Measurements from ENCODE around the gene PAPOLA. TPM values are rescaled to one million over a fixed set of nuclear protein-coding genes. Genes with fewer than 3 reads are reported as not detected.

PAPOLA gene
- total and polyA plus RNA-seq, 9 of the 15 experiments (the other 6 are each of a cell fraction or from before 2014, with no cell fraction given), result 51.1 to 199 (median 95.8) TPM

DNA sequence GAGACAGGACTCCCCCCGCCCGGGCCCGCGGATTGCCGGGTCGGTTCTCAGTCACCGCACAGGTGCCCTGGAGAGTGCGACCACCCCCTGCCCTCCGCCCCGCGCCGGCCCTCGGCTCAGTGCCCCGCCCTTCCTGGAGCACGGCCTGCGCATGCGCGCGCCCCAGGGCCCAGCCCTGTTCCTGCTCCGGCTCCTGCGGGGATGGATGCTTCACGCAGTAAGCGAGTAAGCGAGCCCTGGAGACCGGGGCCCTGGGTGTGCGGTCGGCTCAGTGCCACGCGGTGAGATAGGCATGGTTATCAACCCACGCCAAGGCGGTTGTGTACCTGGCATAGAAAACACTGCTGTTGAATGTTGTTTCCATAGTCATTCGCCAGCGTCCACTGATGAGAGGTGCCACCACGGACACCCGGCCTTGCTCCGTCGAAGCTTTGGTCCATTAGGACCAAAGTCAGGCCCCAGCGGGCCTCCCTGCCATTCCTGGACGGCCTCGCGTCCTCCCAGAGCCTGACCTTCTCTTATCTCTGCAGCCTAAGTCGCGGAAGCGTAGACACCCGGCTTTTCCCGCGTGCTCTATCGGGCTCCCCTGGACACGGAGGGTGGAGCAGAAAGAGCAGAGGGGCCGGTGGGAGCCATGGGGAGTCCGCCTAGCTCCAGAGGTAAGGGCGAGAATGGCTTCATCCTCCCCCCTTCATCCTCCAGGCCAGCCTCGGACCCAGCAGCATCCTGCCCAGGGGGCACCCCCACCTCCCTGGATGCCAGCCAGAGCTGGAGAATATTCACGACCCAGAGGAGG is 90.6 kb downstream of the PAPOLA start:
- ATAC-seq (peak; percentile 89), DNase-seq (ENCODE audit: extremely low read depth in 1 of 4, low spot score in 3 of 4) (peak; percentile 57 to 94 (median 90)), FAIRE-seq (no peak)
- Histone ChIP-seq H3K27me3 (ENCODE audit: control insufficient read depth in 2 of 2, insufficient read depth in 2 of 2, low read length in 2 of 2) (peaks cover 20 to 66% of the 10 kb centered on the region in 2 experiments), H2AFZ (ENCODE audit: low read depth, low read length) (peak overlapping the region; percentile 90), H3K4me1 (replicated peaks in 1 of 2; ENCODE audit: control insufficient read depth in 2 of 2, insufficient read depth in 2 of 2, low read length in 2 of 2) (peaks cover 4 to 11% of the 10 kb centered on the region in 2 experiments; a peak in 4 of 5 replicates), H3K4me3 (peak overlapping the region; percentile 28; the same call in 1 of the 2 replicates), H3K79me2 (ENCODE audit: control insufficient read depth, insufficient read depth, low read length) (no peaks in the 10 kb centered on the region), H3K4me2 (ENCODE audit: insufficient read depth, low read length) (peak overlapping the region; percentile 84), H3K36me3 (ENCODE audit: control insufficient read depth, insufficient read depth, low read length) (no peaks in the 10 kb centered on the region), H4K20me1 (replicated peaks; ENCODE audit: control insufficient read depth, insufficient read depth, low read length) (no peaks in the 10 kb centered on the region; the same call in 1 of the 2 replicates), H3K27ac (ENCODE audit: extremely low read depth, low read depth, low read length) (no peak overlapping the region), H3K9me3 (replicated peaks; ENCODE audit: control insufficient read depth, insufficient read depth, low read depth, low read length) (no peaks in the 10 kb centered on the region), H3K9me1 (ENCODE audit: control insufficient read depth, insufficient read depth, low read length) (peaks cover 3% of the 10 kb centered on the region), H3K9ac (ENCODE audit: insufficient read depth in 1 of 2, low read depth in 2 of 2, low read length in 2 of 2) (peak overlapping the region in 1 of 2 experiments; percentile 83; a peak in 2 of 4 replicates)
- 7% methylated on average over 38 of the region's 54 CpGs for WGBS (ENCODE audit: insufficient coverage, low coverage, missing lambda C conversion rate)
- CTCF ChIA-PET (ENCODE audit: low intra/inter-chr PET ratio), result no interaction called here
- in situ Hi-C loops (cut with MboI), result loop anchor here (25.0 kb wide), 1 partner anchor 695 kb away; no protein-coding TSS in a partner anchor
- POLR2A ChIA-PET, result no interaction called here
- intact Hi-C loops (cut with micrococcal nuclease), result no loop called here
- no TSS peak for BruUV-seq (replicated peaks)
- TF ChIP-seq, protein P1, sequence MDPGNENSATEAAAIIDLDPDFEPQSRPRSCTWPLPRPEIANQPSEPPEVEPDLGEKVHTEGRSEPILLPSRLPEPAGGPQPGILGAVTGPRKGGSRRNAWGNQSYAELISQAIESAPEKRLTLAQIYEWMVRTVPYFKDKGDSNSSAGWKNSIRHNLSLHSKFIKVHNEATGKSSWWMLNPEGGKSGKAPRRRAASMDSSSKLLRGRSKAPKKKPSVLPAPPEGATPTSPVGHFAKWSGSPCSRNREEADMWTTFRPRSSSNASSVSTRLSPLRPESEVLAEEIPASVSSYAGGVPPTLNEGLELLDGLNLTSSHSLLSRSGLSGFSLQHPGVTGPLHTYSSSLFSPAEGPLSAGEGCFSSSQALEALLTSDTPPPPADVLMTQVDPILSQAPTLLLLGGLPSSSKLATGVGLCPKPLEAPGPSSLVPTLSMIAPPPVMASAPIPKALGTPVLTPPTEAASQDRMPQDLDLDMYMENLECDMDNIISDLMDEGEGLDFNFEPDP (CRISPR knock-in tag; IDR thresholded peaks at IDR 0.05), result no peak
- TF ChIP-seq ELF1 (tag; IDR thresholded peaks at IDR 0.05) (no peak), ZNF436 (CRISPR knock-in tag; IDR thresholded peaks at IDR 0.05) (no peak), ZNF75A (CRISPR knock-in tag; IDR thresholded peaks at IDR 0.05) (no peak), MEIS2 (IDR thresholded peaks at IDR 0.05; ENCODE audit: partially characterized antibody) (peak; percentile 66), MAZ (CRISPR knock-in tag; conservative IDR thresholded peaks at IDR 0.05 in 1 of 2, IDR thresholded peaks at IDR 0.05 in 1 of 2) (peak; percentile 41 to 53; a peak in 3 of 4 replicates), MYBL2 (IDR thresholded peaks at IDR 0.05; ENCODE audit: low read depth) (no peak), MYBL2 (CRISPR knock-in tag; IDR thresholded peaks at IDR 0.05; ENCODE audit: borderline replicate concordance) (no peak), PCBP2 (IDR thresholded peaks at IDR 0.05; ENCODE audit: low read depth, low read length, poor library complexity, severe bottlenecking) (no peak), ZNF253 (CRISPR knock-in tag; conservative IDR thresholded peaks at IDR 0.05) (no peak), ARID1B (IDR thresholded peaks at IDR 0.05) (no peak), MTA2 (IDR thresholded peaks at IDR 0.05; ENCODE audit: low read depth) (no peak)
- TF ChIP-seq, protein P2, sequence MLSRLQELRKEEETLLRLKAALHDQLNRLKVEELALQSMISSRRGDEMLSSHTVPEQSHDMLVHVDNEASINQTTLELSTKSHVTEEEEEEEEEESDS (CRISPR knock-in tag; IDR thresholded peaks at IDR 0.05), result no peak
- TF ChIP-seq, protein P3, sequence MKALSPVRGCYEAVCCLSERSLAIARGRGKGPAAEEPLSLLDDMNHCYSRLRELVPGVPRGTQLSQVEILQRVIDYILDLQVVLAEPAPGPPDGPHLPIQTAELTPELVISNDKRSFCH (CRISPR knock-in tag; IDR thresholded peaks at IDR 0.05), result no peak
- TF ChIP-seq, protein P3 (tag; IDR thresholded peaks at IDR 0.05), result peak; percentile 40; the same call in 1 of the 2 replicates
- TF ChIP-seq, protein P4, sequence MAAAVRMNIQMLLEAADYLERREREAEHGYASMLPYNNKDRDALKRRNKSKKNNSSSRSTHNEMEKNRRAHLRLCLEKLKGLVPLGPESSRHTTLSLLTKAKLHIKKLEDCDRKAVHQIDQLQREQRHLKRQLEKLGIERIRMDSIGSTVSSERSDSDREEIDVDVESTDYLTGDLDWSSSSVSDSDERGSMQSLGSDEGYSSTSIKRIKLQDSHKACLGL (CRISPR knock-in tag; IDR thresholded peaks at IDR 0.05; ENCODE audit: borderline replicate concordance, poor library complexity, severe bottlenecking), result no peak
- TF ChIP-seq, protein P5, sequence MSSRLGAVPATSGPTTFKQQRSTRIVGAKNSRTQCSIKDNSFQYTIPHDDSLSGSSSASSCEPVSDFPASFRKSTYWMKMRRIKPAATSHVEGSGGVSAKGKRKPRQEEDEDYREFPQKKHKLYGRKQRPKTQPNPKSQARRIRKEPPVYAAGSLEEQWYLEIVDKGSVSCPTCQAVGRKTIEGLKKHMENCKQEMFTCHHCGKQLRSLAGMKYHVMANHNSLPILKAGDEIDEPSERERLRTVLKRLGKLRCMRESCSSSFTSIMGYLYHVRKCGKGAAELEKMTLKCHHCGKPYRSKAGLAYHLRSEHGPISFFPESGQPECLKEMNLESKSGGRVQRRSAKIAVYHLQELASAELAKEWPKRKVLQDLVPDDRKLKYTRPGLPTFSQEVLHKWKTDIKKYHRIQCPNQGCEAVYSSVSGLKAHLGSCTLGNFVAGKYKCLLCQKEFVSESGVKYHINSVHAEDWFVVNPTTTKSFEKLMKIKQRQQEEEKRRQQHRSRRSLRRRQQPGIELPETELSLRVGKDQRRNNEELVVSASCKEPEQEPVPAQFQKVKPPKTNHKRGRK (tag; IDR thresholded peaks at IDR 0.05), result no peak

Data from K562 (cell line).